GM23338 (cell line): Measurements from ENCODE around the gene LHX4. TPM values are rescaled to one million over a fixed set of nuclear protein-coding genes. Genes with fewer than 3 reads are reported as not detected.
A peak's percentile ranks its signal among the peaks of the same experiment; 100 is the strongest.

Experiments
- ATAC-seq: fragments of 200-7000 bp; cut with Tn5 transposase; 3 replicates; pipeline ENCODE4 v1.9.1; 2020
- DNase-seq: peaks from one replicate; pipeline ENCODE4 v3.0.0-alpha.2; 2015; ENCODE audit warnings: low spot score
- H2AFZ ChIP-seq: fragments of 200-600 bp; sonication (generic); 2 replicates; pipeline ENCODE4 v1.8.0; 2016; ENCODE audit warnings: antibody characterized with exemption, mild to moderate bottlenecking, moderate library complexity
- H3F3A ChIP-seq: fragments of 200-600 bp; sonication (generic); replicated peaks from 2 replicates; pipeline ENCODE4 v1.8.0; 2017; ENCODE audit warnings: antibody characterized with exemption, mixed run types, low read depth
- H3K27ac ChIP-seq: fragments of 200-600 bp; sonication (generic); 2 replicates; pipeline ENCODE4 v1.6.1; 2016; ENCODE audit warnings: low read depth
- H3K27me3 ChIP-seq: fragments of 200-600 bp; sonication (generic); 2 replicates; pipeline ENCODE4 v1.8.0; 2016; ENCODE audit warnings: mild to moderate bottlenecking, mixed run types, moderate library complexity; ENCODE audit not compliant: insufficient read depth
- H3K36me3 ChIP-seq: fragments of 200-600 bp; sonication (generic); 2 replicates; pipeline ENCODE4 v1.8.0; 2016; ENCODE audit warnings: mild to moderate bottlenecking; ENCODE audit not compliant: insufficient read depth
- H3K4me1 ChIP-seq: fragments of 200-600 bp; sonication (generic); 2 replicates; pipeline ENCODE4 v1.8.0; 2016; ENCODE audit warnings: mild to moderate bottlenecking, moderate library complexity; ENCODE audit not compliant: insufficient read depth
- H3K4me2 ChIP-seq: fragments of 200-600 bp; sonication (generic); 2 replicates; pipeline ENCODE4 v1.7.1; 2017; ENCODE audit warnings: mixed run types
- H3K4me3 ChIP-seq: fragments of 200-600 bp; sonication (generic); 2 replicates; pipeline ENCODE4 v1.6.1; 2016; ENCODE audit warnings: mixed run types
- H3K79me2 ChIP-seq: fragments of 200-600 bp; sonication (generic); replicated peaks from 2 replicates; pipeline ENCODE4 v1.8.0; 2017; ENCODE audit warnings: mild to moderate bottlenecking; ENCODE audit not compliant: insufficient read depth
- H3K9me2 ChIP-seq: fragments of 200-600 bp; sonication (generic); 2 replicates; pipeline ENCODE4 v1.8.0; 2017; ENCODE audit not compliant: insufficient read depth
- H4K20me1 ChIP-seq: fragments of 200-600 bp; sonication (generic); replicated peaks from 2 replicates; pipeline ENCODE4 v1.8.0; 2017; ENCODE audit warnings: mild to moderate bottlenecking; ENCODE audit not compliant: insufficient read depth
- H3K27ac Mint-ChIP-seq: 2 replicates; pipeline ENCODE4 v1.8.0; 2020; ENCODE audit warnings: inconsistent platforms, mild to moderate bottlenecking, moderate library complexity, mixed read lengths
- H3K27me3 Mint-ChIP-seq: 3 replicates; pipeline ENCODE4 v1.8.0; 2022; ENCODE audit warnings: low read depth, mild to moderate bottlenecking, moderate library complexity, mixed read lengths, inconsistent platforms; ENCODE audit not compliant: insufficient read depth, poor library complexity
- H3K36me3 Mint-ChIP-seq: 3 replicates; pipeline ENCODE4 v1.8.0; 2021; ENCODE audit warnings: low read depth, mild to moderate bottlenecking, inconsistent platforms, moderate library complexity, mixed read lengths
- H3K4me1 Mint-ChIP-seq: 3 replicates; pipeline ENCODE4 v1.8.0; 2020; ENCODE audit warnings: mild to moderate bottlenecking, inconsistent platforms, mixed read lengths
- H3K4me3 Mint-ChIP-seq: 3 replicates; pipeline ENCODE4 v1.8.0; 2021; ENCODE audit warnings: moderate library complexity, mild to moderate bottlenecking, inconsistent platforms, mixed read lengths
- H3K9me3 Mint-ChIP-seq: 3 replicates; pipeline ENCODE4 v1.8.0; 2020; ENCODE audit warnings: moderate library complexity, mild to moderate bottlenecking, inconsistent platforms, mixed read lengths
- CREB1 ChIP-seq: fragments of 250-450 bp; sonication (Bioruptor Pico); IDR thresholded peaks from 2 replicates; pipeline ENCODE4 v1.5.0; 2020; ENCODE audit warnings: low read depth, mild to moderate bottlenecking, moderate library complexity
- CTCF ChIP-seq, 2 experiments: fragments of 200-600 bp in 1 of 2; sonication (generic) in 1 of 2; conservative IDR thresholded peaks; 2 replicates each; pipeline versions ENCODE4 v1.5.1 to v1.6.1; 2016 to 2017; ENCODE audit warnings: antibody characterized with exemption in 2 of 2, low read depth in 2 of 2, mild to moderate bottlenecking in 2 of 2, moderate library complexity in 1 of 2
- EZH2 ChIP-seq: fragments of 200-600 bp; sonication (generic); IDR thresholded peaks from one replicate; pipeline ENCODE4 v1.8.0; 2017; ENCODE audit warnings: antibody characterized with exemption, mild to moderate bottlenecking, low read depth; ENCODE audit not compliant: unreplicated experiment
- REST ChIP-seq: IDR thresholded peaks from one replicate; pipeline ENCODE4 v1.6.1; 2018; ENCODE audit warnings: antibody characterized with exemption; ENCODE audit not compliant: unreplicated experiment
- STAT1 ChIP-seq: IDR thresholded peaks from one replicate; pipeline ENCODE4 v1.6.1; 2016; ENCODE audit warnings: antibody characterized with exemption; ENCODE audit not compliant: unreplicated experiment
- ZNF114 ChIP-seq: fragments of 250-450 bp; sonication (Bioruptor Pico); IDR thresholded peaks from 2 replicates; pipeline ENCODE4 v1.5.0; 2020; ENCODE audit warnings: mild to moderate bottlenecking, moderate library complexity
- polyA plus RNA-seq: library from polyadenylated mRNA; unstranded; fragments of >200 nt; fragmentation: Nextera tagmentation; extraction: Ambion mirVana; gene quantifications from 2 replicates; pipeline ENCODE4 v1.2.1, GENCODE V29; 2016
- total RNA-seq: library from RNA; depleted of rRNA; stranded (reverse); fragments of >200 nt; shearing (Covaris generic); gene quantifications from 2 replicates; pipeline ENCODE4 v1.2.3, GENCODE V29; 2014

The LHX4 gene
- total and polyA plus RNA-seq, 2 experiments from 2014 or later: 1.4 to 2.5 TPM

GRCh38 chr1:180225403-180225802, 4.7 kb upstream of the LHX4 start:
- Mint-ChIP-seq H3K9me3 (peaks cover 7% of the 10 kb centered on the region), H3K27me3 (peaks cover 35% of the 10 kb centered on the region), H3K4me1 (peaks cover 21% of the 10 kb centered on the region), H3K36me3 (no peaks in the 10 kb centered on the region; the same call in 2 of the 3 replicates), H3K4me3 (no peak overlapping the region), H3K27ac (no peak overlapping the region)
- DNase-seq (no peak), ATAC-seq (no peak)
- TF ChIP-seq REST (no peak), ZNF114 (CRISPR knock-in tag) (no peak), CREB1 (CRISPR knock-in tag) (no peak), CTCF (conservative IDR thresholded peaks at IDR 0.05; ENCODE audit: low read depth in 2 of 2) (no peak)
- Histone ChIP-seq H3K4me2 (no peak overlapping the region), H3K27me3 (peaks cover 55% of the 10 kb centered on the region), H3K36me3 (no peaks in the 10 kb centered on the region), H3K79me2 (no peaks in the 10 kb centered on the region), H2AFZ (no peak overlapping the region), H3K4me1 (peaks cover 24% of the 10 kb centered on the region; the same call in 1 of the 2 replicates), H3K9me2 (no peaks in the 10 kb centered on the region), H3K27ac (no peak overlapping the region), H4K20me1 (no peaks in the 10 kb centered on the region; the same call in 1 of the 2 replicates), H3K4me3 (no peak overlapping the region), H3F3A (peaks cover 14% of the 10 kb centered on the region)

DNA sequence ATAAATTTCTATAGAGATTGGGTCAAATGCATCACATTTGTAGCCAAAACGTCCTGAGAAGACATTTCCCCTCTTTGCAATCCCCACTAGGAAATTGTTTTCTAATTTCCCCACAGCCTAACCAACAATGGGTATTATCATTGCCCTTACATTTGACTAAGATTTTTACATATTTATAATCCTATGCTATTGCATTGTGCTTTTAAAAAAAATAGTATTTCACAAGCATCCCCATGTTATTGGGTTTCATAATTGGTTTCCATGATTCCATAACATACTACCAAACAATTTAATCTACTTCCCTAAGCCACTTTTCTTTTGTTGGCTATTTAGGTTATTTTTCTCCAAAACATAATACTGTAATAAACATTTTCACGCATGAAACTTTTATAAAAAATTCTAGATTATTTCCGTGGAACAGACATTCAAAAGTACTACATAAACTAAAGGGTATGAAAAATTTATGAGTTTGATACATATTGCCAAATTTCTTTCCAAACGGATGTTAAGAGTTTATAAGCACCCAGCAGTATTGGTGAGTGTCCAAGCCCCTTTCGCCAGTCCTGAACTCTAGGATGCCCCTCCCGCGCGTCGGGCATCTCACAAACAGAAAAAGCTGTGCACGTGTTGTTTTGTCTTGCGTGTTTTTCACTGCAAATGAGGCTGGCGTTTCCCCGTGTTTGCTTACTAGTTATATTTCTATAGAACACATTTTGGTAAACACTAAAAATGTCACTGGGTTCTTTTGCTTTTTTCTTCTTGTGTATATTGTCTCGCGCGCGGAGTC, 2.0 kb upstream of the LHX4 start:
- TF ChIP-seq STAT1: no peak
- peak; percentile 28 for TF ChIP-seq EZH2
- DNase-seq: no peak
- peaks cover 74% of the 10 kb centered on the region for H3K27me3 ChIP-seq
- H3K9me2 ChIP-seq: no peaks in the 10 kb centered on the region
- ATAC-seq: no peak
- Mint-ChIP-seq H3K36me3 (no peaks in the 10 kb centered on the region; the same call in 2 of the 3 replicates), H3K27me3 (peaks cover 57% of the 10 kb centered on the region), H3K27ac (no peak overlapping the region), H3K9me3 (peaks cover 7% of the 10 kb centered on the region), H3K4me3 (peak overlapping the region; percentile 71), H3K4me1 (peaks cover 30% of the 10 kb centered on the region)
- H3K4me1 ChIP-seq: peaks cover 31% of the 10 kb centered on the region
- H2AFZ ChIP-seq: 0 out of 2 replicates have a peak overlapping the region, but pooled peaks have one; percentile 84
- no peaks in the 10 kb centered on the region for H3K36me3 ChIP-seq
- H3K27ac ChIP-seq: no peak overlapping the region
- peak overlapping the region; percentile 85 for H3K4me3 ChIP-seq
- peaks cover 27% of the 10 kb centered on the region for H3F3A ChIP-seq
- peak overlapping the region; percentile 85 for H3K4me2 ChIP-seq
- H3K79me2 ChIP-seq: 0 out of 2 replicates have a peak, but pooled peaks cover 4% of the 10 kb centered on the region
- no peaks in the 10 kb centered on the region; the same call in 1 of the 2 replicates for H4K20me1 ChIP-seq
